Endothelial cell of umbilical vein (primary cell): Measurements from ENCODE around the gene MARK1. TPM values are rescaled to one million over a fixed set of nuclear protein-coding genes. Genes with fewer than 3 reads are reported as not detected.
"Not testable (repeated sequence)": the region's sequence is repeated elsewhere in the genome, so short reads cannot be mapped to it uniquely, and the experiment has no call there.

Experiments
- BruUV-seq: library from RNA; stranded (reverse); fragments of 400-500 nt; replicated peaks from 2 replicates; lab custom pipeline; 2021; lab: Mats Ljungman, UMichigan
- CTCF ChIA-PET: fragments of 300-600, 350-600 bp; sonication (Branson Sonifier 250); formaldehyde crosslinking; loops from one replicate; lab custom pipeline; 2021; ENCODE audit warnings: antibody characterized with exemption, inconsistent platforms; lab: Charles Lee
- POLR2A ChIA-PET: fragments of 300-600, 350-600 bp; sonication (Branson Sonifier 250); formaldehyde crosslinking; loops from one replicate; lab custom pipeline; 2021; ENCODE audit warnings: antibody characterized with exemption, inconsistent platforms; lab: Charles Lee
- DNase-seq: peaks from one replicate; pipeline ENCODE4 v3.0.0-alpha.2; 2011; ENCODE audit warnings: low read depth, low spot score
- FAIRE-seq: peaks from 2 replicates; lab custom pipeline; 2011; peaks lifted over from hg19 to GRCh38; lab: Jason Lieb, UNC
- H2AFZ ChIP-seq: 2 replicates; pipeline ENCODE4 v1.6.0; 2012; ENCODE audit warnings: low read depth, low read length, control low read depth, inconsistent platforms
- H3K27ac ChIP-seq: 2 replicates; pipeline ENCODE4 v1.5.1; 2011; ENCODE audit warnings: low read depth, mild to moderate bottlenecking, control low read depth, low read length, moderate library complexity; ENCODE audit not compliant: insufficient read depth
- H3K27me3 ChIP-seq, 2 experiments: 2 replicates each; pipeline versions ENCODE4 v1.6.0 to v1.6.1; 2011; ENCODE audit warnings: low read length in 2 of 2, mixed read lengths in 1 of 2; ENCODE audit not compliant: control insufficient read depth in 2 of 2, insufficient read depth in 2 of 2
- H3K36me3 ChIP-seq, 2 experiments: 2 replicates in 1 of 2; 3 replicates in 1 of 2; pipeline ENCODE4 v1.5.1; 2011; ENCODE audit warnings: low read length in 2 of 2, mild to moderate bottlenecking in 1 of 2, moderate library complexity in 1 of 2; ENCODE audit not compliant: control insufficient read depth in 2 of 2, insufficient read depth in 2 of 2; ENCODE audit errors: extremely low read depth in 1 of 2
- H3K4me1 ChIP-seq: 3 replicates; pipeline ENCODE4 v1.5.1; 2011; ENCODE audit warnings: mild to moderate bottlenecking, low read length; ENCODE audit not compliant: control insufficient read depth, insufficient read depth; ENCODE audit errors: extremely low read depth
- H3K4me2 ChIP-seq: 2 replicates; pipeline ENCODE4 v1.6.1; 2011; ENCODE audit warnings: low read length, control low read depth, mixed read lengths; ENCODE audit not compliant: insufficient read depth
- H3K4me3 ChIP-seq, 3 experiments: fragments of 200-600 bp in 1 of 3; sonication (generic), shearing (Covaris generic) in 1 of 3; replicated peaks in 1 of 3; 2 replicates each; pipeline ENCODE4 v1.5.1; 2011 to 2016; ENCODE audit warnings: control low read depth in 3 of 3, low read length in 3 of 3, mild to moderate bottlenecking in 2 of 3, inconsistent platforms in 1 of 3, low read depth in 1 of 3, moderate library complexity in 1 of 3; ENCODE audit not compliant: insufficient read depth in 1 of 3
- H3K79me2 ChIP-seq: 2 replicates; pipeline ENCODE4 v1.6.0; 2012; ENCODE audit warnings: low read length, inconsistent platforms; ENCODE audit not compliant: control insufficient read depth, insufficient read depth
- H3K9ac ChIP-seq: replicated peaks from 2 replicates; pipeline ENCODE3; 2011; ENCODE audit warnings: low read length, control low read depth; ENCODE audit not compliant: insufficient read depth; ENCODE audit errors: extremely low read depth
- H3K9me1 ChIP-seq: replicated peaks from 3 replicates; pipeline ENCODE4 v1.6.0; 2011; ENCODE audit warnings: mild to moderate bottlenecking, low read length; ENCODE audit not compliant: control insufficient read depth, insufficient read depth; ENCODE audit errors: extremely low read depth
- H3K9me3 ChIP-seq: replicated peaks from 2 replicates; pipeline ENCODE4 v1.5.1; 2012; ENCODE audit warnings: low read length, inconsistent platforms; ENCODE audit not compliant: control insufficient read depth, insufficient read depth
- H4K20me1 ChIP-seq: replicated peaks from 2 replicates; pipeline ENCODE3; 2011; ENCODE audit warnings: mild to moderate bottlenecking, low read length; ENCODE audit not compliant: control insufficient read depth, insufficient read depth; ENCODE audit errors: extremely low read depth
- EZH2 ChIP-seq: IDR thresholded peaks from 2 replicates; pipeline ENCODE4 v1.6.1; 2012; ENCODE audit warnings: borderline replicate concordance, low read depth, mild to moderate bottlenecking, moderate library complexity, low read length, inconsistent platforms; ENCODE audit not compliant: severe bottlenecking
- FOS ChIP-seq: IDR thresholded peaks from 2 replicates; pipeline ENCODE4 v1.6.1; 2011; ENCODE audit warnings: mild to moderate bottlenecking, low read length, moderate library complexity, borderline replicate concordance; ENCODE audit not compliant: insufficient read depth
- GATA2 ChIP-seq: IDR thresholded peaks from 2 replicates; pipeline ENCODE4 v1.7.0; 2011; ENCODE audit warnings: low read depth, mild to moderate bottlenecking, moderate library complexity, mixed read lengths, low read length; ENCODE audit not compliant: insufficient read length, insufficient read depth
- JUN ChIP-seq: IDR thresholded peaks from 2 replicates; pipeline ENCODE4 v1.6.1; 2011; ENCODE audit warnings: borderline replicate concordance, low read depth; ENCODE audit not compliant: insufficient read length, insufficient read depth
- MAX ChIP-seq: IDR thresholded peaks from 2 replicates; pipeline ENCODE4 v1.6.1; 2011; ENCODE audit not compliant: insufficient read depth, insufficient read length
- MYC ChIP-seq: IDR thresholded peaks from one replicate; pipeline ENCODE4 v1.6.1; 2011; ENCODE audit warnings: mild to moderate bottlenecking, low read depth, low read length
- POLR2A ChIP-seq: IDR thresholded peaks from 2 replicates; pipeline ENCODE4 v1.6.1; 2012; ENCODE audit warnings: low read depth, mild to moderate bottlenecking, control low read depth, low read length
- POLR2AphosphoS5 ChIP-seq: IDR thresholded peaks from 2 replicates; pipeline ENCODE4 v1.6.1; 2012; ENCODE audit warnings: low read depth, mild to moderate bottlenecking, control low read depth, low read length, moderate library complexity; ENCODE audit not compliant: insufficient read depth
- dilution Hi-C: fragments of 300-500 bp; cut with MboI; formaldehyde crosslinking; loops from one replicate; pipeline ENCODE4 v1.15.0; 2019; ENCODE audit warnings: low sequenced_read_pairs; ENCODE audit not compliant: extremely low pct_ligation_motif_present
- intact Hi-C: fragments of 100-400 bp; cut with micrococcal nuclease; formaldehyde crosslinking; loops from one replicate; pipeline ENCODE4 v1.10.0; 2022
- polyA plus RNA-seq, 4 experiments: library from polyadenylated mRNA; depleted of rRNA in 3 of 4; stranded (reverse) in 3 of 4; unstranded in 1 of 4; fragments of >200 nt; gene quantifications; 2 replicates each; pipeline versions ENCODE4 v1.2.1 to v1.2.3, GENCODE V29; 2011 to 2012; ENCODE audit warnings: missing spikeins in 1 of 4
- total RNA-seq: library from RNA; stranded (reverse); gene quantifications from 2 replicates; pipeline ENCODE4 v1.2.3, GENCODE V29; 2021
- TF ChIP-seq, protein P1 (sequence below), 2 donors: IDR thresholded peaks; 1 replicate in 1 of 2; 2 replicates in 1 of 2; pipeline ENCODE4 v1.5.1; 2011; ENCODE audit warnings: low read length in 2 of 2, mild to moderate bottlenecking in 2 of 2, moderate library complexity in 2 of 2, control low read depth in 1 of 2, inconsistent platforms in 1 of 2, low read depth in 1 of 2; ENCODE audit not compliant: insufficient read depth in 1 of 2; ENCODE audit errors: extremely low read depth in 1 of 2

MARK1 gene
- total and polyA plus RNA-seq, 2 donors (not counting 3 experiments of a cell fraction or from before 2014, with no cell fraction given) = 1.2 to 5.5 TPM

DNA sequence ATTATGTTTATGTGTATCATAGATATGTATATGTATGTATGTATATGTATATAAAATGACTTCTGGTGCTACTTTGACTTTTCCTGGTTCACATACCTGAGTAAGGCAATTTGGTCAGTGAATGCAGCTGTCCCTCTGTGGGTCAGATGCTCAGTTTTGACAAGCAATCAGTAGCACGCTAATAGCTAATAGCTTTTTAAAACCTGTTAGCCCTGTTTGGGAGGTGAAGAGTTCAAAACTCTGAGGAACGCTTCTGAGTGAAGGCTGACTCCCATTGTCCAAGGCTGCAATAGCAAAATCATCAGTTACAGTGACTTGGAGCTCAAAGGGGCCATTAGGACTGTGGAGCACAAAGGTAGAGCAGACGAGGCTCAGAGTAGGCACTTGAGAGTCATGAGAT, 67.2 kb downstream of the MARK1 start:
- no TSS peak for BruUV-seq
- no peaks in the 10 kb centered on the region for H3K9me1 ChIP-seq
- H2AFZ ChIP-seq = no peak overlapping the region
- no peaks in the 10 kb centered on the region for H3K79me2 ChIP-seq
- no peak for TF ChIP-seq POLR2AphosphoS5
- no peak for TF ChIP-seq JUN
- H3K9ac ChIP-seq = no peak overlapping the region
- POLR2A ChIA-PET = no interaction called here
- no peak overlapping the region for H3K4me3 ChIP-seq
- CTCF ChIA-PET = no interaction called here
- FAIRE-seq (no peak), DNase-seq (no peak)
- no peaks in the 10 kb centered on the region for H3K9me3 ChIP-seq
- H3K36me3 ChIP-seq = no peaks in the 10 kb centered on the region
- intact Hi-C loops = no loop called here
- H3K4me2 ChIP-seq = no peak overlapping the region
- H3K27me3 ChIP-seq = no peaks in the 10 kb centered on the region
- H4K20me1 ChIP-seq = no peaks in the 10 kb centered on the region
- dilution Hi-C loops = no loop called here
- no peaks in the 10 kb centered on the region for H3K4me1 ChIP-seq
- no peak overlapping the region for H3K27ac ChIP-seq

DNA sequence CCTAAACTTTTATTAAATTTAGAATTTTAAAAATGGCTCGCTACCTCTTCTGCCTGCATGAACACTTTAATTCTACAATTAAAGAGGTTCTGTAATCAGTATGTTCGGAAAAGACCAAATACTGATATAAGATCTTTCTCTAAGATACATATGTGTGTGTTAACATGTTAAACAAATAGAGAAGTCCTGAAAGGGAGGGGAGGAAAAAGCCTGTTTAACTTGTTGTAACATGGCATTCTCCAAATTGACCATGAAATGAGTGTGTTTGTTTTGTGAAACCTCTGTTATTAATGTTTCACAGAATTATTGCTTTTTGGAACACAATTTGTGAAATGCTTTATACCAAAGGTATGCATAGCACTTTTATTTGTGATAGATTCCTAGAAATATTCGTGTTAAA, 77.0 kb downstream of the MARK1 start:
- FAIRE-seq (no peak), DNase-seq (no peak)
- TF ChIP-seq, protein P1, sequence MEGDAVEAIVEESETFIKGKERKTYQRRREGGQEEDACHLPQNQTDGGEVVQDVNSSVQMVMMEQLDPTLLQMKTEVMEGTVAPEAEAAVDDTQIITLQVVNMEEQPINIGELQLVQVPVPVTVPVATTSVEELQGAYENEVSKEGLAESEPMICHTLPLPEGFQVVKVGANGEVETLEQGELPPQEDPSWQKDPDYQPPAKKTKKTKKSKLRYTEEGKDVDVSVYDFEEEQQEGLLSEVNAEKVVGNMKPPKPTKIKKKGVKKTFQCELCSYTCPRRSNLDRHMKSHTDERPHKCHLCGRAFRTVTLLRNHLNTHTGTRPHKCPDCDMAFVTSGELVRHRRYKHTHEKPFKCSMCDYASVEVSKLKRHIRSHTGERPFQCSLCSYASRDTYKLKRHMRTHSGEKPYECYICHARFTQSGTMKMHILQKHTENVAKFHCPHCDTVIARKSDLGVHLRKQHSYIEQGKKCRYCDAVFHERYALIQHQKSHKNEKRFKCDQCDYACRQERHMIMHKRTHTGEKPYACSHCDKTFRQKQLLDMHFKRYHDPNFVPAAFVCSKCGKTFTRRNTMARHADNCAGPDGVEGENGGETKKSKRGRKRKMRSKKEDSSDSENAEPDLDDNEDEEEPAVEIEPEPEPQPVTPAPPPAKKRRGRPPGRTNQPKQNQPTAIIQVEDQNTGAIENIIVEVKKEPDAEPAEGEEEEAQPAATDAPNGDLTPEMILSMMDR (IDR thresholded peaks at IDR 0.05; ENCODE audit: extremely low read depth in 1 of 2, insufficient read depth in 1 of 2, low read depth in 1 of 2, low read length in 2 of 2) = no peak
- TF ChIP-seq GATA2 = no peak
- TF ChIP-seq MAX = no peak
- TF ChIP-seq MYC = no peak
- TF ChIP-seq JUN = no peak
- TF ChIP-seq EZH2 = no peak
- no peak for TF ChIP-seq POLR2A
- no peak for TF ChIP-seq FOS
- TF ChIP-seq POLR2AphosphoS5 = no peak
- no peaks in the 10 kb centered on the region for H3K9me1 ChIP-seq
- no peak overlapping the region for H3K27ac ChIP-seq
- no peaks in the 10 kb centered on the region for H3K79me2 ChIP-seq
- ChIA-PET POLR2A (no interaction called here), CTCF (no interaction called here)
- no peaks in the 10 kb centered on the region for H3K27me3 ChIP-seq
- H4K20me1 ChIP-seq = no peaks in the 10 kb centered on the region
- H3K9me3 ChIP-seq = no peaks in the 10 kb centered on the region
- H2AFZ ChIP-seq = no peak overlapping the region
- H3K4me3 ChIP-seq = no peak overlapping the region
- no peaks in the 10 kb centered on the region for H3K4me1 ChIP-seq
- BruUV-seq = no TSS peak
- no peaks in the 10 kb centered on the region for H3K36me3 ChIP-seq
- intact Hi-C loops (no loop called here), dilution Hi-C loops (no loop called here)
- H3K9ac ChIP-seq = no peak overlapping the region
- no peak overlapping the region for H3K4me2 ChIP-seq

DNA sequence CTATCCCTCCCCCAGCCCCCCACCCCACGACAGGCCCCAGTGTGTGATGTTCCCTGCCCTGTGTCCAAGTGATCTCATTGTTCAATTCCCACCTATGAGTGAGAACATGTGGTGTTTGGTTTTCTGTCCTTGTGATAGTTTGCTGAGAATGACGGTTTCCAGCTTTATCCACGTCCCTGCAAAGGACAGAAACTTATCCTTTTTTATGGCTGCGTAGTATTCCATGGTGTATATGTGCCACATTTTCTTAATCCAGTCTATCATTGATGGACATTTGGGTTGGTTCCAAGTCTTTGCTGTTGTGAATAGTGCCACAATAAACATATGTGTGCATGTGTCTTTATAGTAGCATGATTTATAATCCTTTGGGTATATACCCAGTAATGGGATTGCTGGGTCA, 77.7 kb downstream of the MARK1 start:
- H3K79me2 ChIP-seq, intact Hi-C loops, FAIRE-seq, DNase-seq, H3K36me3 ChIP-seq, H3K4me3 ChIP-seq, H3K9me1 ChIP-seq, H3K27ac ChIP-seq, H3K4me1 ChIP-seq, BruUV-seq, H3K27me3 ChIP-seq, H3K9me3 ChIP-seq, H4K20me1 ChIP-seq, CTCF ChIA-PET, dilution Hi-C loops, H3K9ac ChIP-seq, H2AFZ ChIP-seq, POLR2A ChIA-PET, H3K4me2 ChIP-seq: not testable (repeated sequence)
